Astrocyte of the hippocampus (primary cell): ENCODE results near the gene CNIH4.

Experiments
- DNase-seq: peaks from one replicate; pipeline ENCODE4 v3.0.0; 2011; ENCODE audit warnings: low read depth, low spot score

CNIH4 gene

DNA sequence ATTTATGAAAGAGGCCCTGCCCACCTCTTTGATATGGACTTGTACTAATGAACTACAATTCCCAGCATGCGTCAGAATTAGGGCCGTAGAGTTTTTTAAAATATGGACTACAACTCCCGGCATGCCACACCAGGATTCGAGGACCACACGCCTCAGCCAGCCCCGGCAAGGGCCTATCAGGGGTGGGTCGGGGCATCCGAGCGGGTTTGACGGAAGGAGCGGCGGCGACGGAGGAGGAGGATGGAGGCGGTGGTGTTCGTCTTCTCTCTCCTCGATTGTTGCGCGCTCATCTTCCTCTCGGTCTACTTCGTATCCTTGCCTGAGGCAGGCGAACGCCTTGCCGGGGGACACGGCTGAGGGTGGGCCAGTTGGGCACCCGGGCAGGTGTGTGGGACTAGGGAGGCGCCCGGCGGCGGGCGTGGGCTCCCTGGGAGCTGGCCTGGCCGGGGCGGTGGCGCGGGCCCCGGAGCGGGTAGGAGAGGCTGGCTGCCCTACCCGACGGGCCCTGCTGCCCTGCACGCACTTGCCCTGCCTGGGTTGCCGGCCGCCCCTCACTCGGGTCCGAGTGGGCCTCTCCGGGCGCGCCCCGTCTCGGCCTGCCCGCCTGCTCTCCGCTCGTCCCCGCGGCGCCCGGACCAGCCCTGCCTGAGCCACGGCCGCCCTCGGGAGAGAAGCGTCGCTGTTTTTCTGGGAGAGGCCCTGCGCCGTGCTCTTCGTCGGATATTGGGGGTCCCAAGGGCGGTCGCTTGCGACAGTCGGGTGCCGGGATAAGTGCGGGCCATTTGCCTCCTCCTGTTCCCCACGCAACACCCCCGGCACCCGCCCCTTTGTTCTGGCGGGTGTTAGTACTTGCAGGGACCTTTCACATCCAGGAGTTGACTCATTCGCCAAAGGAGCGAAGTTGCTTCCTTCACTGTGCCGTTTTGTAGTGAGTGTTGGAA, at the start of gene CNIH4:
Gene CNIH4, plus strand, starts transcription at position 195 of the 941 bp plus-strand sequence. Its CDS starts 46 bp downstream, at position 241.
- peak; percentile 97 for DNase-seq

DNA sequence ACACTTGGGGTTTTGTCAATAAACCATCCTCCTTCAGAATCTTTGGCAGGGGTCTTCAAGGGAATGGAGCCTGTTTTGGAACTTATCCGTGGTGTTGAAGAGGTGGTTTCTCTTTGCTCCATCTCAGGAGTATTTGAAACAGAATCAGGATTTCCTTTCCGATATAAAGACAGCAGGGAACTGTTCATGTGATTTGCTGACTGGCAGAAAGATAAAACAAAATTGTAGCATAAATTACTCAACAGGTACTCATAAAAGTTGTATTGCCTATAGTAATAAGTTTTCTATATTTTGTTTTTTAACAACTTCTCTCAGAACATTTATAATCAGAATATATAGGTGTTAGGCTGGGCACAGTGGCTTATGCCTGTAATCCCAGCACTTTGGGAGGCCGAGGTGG, 48.6 kb upstream of the CNIH4 start:
- no peak for DNase-seq

DNA sequence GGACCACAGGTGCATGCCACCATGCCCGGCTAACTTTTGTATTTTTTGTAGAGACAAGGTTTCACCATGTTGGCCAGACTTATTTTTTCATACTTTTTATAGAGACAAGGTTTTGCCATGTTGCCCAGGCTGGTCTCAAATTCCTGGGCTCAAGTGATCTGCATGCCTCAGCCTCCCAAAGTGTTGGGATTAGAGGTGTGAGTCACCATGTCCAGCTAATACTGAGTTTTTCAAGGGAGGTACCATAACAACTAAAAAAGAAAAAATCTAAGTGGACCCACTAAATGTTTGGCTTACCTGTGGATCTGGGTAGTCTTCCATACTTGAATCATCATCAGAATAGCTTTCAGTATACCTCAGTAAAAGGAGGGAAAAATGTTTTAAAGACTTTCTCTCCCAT, 45.2 kb upstream of the CNIH4 start:
- peak; percentile 38 for DNase-seq

DNA sequence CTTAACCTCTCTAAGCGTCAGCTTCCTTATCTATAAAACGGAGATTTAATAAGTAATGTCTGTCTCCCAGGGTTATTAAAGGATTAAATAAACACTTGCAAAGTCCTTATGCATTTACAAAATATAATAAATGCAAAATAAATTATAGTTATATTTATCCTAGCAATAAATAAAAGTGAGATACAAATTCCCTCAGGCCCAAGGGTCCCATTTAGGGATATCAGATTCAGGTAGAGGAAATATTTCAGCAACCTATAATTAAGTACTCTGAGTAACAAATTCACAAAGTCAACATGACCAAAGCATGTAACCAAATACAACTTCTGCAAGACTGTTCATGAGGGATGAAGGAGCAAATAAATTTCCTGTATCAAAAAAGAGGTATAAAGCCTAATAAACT, 44.7 kb upstream of the CNIH4 start:
- no peak for DNase-seq

DNA sequence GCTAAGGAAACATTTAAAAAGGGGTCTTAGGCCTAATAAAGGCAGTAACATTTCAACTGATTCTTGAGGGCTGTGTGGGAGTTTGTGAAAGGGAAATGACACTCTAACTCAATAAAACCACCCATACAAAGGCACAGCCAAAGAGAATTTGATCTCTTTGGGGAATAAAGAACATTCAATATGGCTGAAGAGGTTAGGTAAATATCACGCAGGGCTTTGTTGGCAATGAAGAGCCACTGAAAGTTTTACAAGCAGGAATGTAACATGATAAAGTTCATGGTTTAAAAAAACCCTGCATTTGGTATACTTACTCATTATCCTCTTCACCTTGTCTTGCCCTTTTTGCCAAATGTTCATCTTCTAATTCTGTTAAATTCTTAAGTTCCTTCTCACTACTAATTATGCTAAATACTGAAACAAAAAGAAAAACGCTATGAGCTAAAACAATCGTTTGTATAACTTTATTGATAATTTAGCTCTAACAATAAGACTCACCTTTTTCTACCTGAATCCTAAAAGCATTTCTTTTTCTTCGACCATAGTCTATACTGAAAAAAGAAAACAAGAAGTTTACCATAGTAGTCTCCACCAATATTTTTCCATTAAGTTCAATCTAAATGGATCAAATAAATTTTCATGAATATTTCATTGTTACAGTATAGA, 39.2 kb upstream of the CNIH4 start:
- no peak for DNase-seq

DNA sequence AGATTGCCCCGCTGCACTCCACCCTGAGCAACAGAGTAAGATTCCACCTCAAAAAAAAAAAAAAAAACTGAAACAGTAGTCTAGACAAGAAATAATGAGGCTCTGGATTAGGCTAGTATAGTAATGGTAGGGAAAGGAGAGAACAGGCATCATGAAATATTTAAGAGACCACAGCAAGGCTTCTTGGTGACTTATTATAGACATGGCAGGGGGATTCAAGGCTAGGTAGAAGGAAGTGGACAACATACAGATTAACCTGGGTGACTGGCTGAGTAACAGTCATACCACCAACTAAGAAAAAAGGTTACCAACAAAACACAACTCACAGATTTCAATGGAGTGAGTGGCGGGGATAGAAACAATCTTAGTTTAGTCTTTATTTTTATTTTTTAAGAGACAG, 35.0 kb upstream of the CNIH4 start:
- DNase-seq = no peak

DNA sequence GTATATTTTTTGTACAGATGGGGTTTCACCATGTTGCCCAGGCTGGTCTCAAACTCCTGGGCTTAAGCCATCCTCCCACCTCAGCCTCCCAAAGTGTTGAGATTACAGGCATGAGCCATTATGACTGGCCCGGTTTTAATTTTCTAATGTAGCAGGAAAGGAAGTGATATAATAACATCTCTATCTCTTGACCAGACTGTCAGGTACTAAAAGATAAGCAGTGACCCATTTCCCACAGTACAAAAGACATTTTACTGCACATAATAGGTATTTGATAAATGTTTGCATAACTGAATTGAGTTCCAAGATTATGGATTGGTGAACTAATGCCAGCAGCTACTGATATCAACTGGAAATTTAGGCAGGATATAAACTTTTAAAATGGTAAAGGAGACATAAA, 30.7 kb upstream of the CNIH4 start:
- DNase-seq = no peak

DNA sequence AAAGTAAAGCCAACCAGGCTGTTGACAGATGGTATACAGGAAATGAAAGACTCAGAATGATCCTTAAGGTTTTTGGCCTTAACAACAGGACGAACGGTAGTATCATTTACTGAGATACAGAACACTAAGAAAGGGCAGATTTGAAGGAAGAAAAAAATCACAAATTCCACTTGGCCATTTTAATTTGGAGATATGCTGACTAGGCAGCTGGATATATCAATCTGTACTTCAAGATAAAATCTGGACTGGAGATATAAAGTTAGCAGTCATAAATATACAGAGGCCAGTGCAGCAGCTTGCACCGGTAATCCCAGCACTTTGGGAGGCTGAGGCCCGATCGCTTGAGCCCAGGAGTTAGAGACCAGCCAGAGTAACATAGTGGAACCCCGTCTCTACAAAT, 28.0 kb upstream of the CNIH4 start:
- DNase-seq = no peak

DNA sequence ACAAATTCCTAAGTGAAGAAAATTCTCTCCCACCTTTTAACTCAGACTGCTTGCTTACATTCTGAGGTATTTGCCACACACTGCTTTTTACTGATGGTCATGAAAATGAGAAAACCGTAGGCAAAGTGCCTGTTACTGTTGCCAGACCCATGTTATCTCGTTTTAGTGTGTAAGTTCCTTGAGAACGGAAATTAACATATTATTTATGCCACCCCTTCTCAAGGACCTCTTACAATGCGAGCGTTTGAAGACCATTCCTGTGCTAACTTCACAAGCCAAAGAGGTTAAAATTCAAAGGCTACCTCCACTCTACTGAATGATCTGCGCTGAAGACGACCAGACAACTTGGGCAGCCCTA, 27.2 kb upstream of the CNIH4 start:
- DNase-seq = no peak

DNA sequence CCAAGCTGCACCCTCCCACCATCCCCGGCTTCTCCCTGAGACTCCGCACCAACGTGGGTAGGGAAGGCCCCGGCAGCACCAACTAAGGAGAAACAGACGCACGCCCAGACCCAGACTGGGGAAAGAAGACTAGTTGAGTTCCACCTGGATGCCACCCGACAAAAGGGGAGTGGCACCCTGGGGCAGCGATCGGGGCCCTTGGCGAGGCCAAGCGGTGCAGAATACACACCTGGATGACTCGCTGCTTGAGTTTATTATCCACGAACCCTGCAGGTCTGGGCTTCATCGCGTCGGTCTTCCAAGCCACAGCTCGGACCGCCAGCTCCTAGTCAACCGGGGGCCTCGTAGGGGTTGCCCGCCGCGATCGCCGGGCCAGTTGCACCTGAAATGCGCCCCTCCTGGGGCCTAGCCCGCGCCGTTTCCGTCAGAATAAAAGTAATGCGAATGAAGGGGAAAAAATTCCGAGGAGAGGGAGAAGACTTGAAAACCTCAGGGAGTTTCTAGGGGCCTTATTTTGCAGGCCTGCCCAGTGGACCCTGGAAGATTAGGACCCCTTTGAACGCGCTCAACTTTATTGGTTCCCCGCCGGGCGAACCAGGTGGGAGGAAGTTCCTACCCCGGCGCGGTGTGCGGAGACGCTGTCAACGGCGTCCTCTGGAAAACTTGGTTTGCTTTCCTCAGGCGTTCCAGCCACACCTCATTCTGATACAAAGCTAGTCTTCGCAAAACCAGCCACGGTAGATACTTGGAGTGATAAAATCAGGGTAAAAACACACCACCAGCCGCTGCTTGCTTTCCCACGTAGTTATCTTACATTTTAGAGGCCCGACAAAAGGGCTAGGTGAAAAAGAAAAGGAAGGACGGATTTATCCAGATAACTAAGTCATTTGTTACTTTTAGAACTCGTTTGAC, 26.6 kb upstream of the CNIH4 start, which contains the start of gene NVL:
Gene NVL, minus strand, starts transcription at position 331 of the 912 bp plus-strand sequence. Its CDS starts 45 bp downstream, at position 286.
- DNase-seq = peak; percentile 94

DNA sequence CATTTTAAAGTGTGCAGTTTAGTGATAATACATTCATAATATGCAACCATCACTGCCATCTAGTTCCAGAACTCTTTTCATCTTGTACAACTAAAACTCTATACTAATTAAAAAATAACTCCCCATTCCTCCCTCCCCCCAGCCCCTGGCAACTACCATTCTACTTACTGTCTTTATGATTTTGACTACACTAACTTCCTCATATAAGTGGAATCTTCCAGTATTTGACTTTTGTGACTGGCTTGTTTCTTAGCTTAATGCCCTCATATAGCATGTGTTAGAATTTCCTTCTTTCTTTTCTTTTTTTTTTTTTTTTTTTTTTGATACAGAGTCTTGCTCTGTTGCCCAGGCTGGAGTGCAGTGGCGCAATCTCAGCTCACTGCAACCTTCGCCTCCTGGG, 25.4 kb upstream of the CNIH4 start:
- DNase-seq = no peak

DNA sequence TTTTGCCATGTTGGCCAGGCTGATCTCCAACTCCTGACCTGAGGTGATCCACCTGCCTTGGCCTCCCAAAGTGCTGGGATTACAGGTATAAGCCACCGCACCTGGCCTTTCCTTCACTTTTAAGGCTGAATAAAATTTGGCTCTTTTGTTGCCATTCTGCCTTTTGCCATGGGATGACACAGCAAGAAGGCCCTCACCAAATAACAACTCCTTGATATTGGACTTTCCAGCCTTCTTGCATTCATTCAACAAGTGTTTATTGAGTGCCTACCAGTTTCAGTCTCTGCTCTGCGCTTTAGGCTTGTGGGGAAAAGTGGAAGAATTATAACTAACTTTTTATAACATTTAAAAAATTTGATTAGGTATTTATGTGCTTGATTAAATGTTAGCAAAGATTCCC, 24.9 kb upstream of the CNIH4 start:
- no peak for DNase-seq

DNA sequence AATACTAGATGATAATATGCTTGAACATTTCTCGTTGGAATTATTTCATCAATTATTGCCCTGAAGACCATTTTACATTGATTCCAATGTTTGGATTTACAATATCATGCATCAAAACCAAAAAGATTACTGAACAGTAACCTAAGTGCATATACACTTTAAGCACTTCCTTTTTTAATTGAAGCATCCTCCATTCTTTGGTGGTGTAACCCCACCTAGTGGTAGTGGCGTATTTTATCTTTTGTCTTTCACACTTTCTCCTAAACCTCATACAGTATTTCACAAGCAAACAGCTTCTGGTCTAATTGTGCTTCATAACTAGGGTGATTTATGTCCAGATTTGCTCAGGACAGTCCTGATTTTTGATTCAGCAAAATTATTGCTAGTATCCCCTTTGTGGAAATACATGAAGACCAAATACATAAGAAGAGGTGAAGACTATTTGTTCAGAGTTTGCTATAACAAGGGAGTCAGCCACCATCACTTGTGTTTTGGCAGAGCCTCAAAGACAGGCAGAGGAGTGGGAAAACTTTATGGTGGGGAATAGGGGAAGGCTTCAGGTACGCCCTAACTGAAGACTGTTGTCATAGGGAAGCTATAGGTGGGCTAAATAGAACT, 23.3 kb upstream of the CNIH4 start:
- peak; percentile 73 for DNase-seq

DNA sequence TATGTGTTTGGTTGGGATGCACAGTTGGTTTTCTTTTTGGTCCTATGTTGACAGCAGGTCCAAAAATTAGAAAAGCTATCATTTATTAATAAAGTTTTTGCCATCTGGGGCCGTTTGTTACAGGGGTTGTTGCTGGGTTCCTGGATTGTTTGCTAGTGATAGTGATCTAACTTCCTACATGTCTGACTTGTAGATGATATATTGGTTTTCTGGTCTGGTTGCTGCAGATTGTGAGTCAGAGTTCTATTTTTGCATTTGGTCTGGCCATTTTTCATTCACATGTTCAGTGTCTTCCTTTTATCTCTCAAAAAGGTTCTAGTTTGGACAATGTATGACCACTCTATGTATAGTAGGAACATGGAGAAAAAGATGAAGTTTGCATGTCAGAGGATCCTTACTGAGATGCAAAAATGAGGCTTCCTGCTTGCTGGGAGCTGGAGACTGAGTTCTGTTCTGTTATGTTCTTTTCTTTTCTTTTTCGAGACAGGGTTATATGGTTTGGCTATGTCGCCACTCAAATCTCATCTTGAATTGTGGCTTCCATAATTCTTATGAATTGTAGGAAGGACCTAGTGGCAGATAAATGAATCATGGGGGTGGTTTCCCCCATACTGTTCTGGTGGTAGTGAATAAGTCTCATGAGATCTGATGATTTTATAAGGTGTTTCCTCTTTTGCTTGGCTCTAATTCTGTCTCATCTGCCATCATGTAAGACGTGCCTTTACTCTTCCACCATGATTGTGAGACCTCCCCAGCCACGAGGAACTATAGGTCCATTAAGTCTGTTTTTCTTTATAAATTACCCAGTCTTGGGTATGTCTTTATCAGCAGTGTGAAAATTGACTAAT, 22.5 kb upstream of the CNIH4 start:
- DNase-seq = no peak

DNA sequence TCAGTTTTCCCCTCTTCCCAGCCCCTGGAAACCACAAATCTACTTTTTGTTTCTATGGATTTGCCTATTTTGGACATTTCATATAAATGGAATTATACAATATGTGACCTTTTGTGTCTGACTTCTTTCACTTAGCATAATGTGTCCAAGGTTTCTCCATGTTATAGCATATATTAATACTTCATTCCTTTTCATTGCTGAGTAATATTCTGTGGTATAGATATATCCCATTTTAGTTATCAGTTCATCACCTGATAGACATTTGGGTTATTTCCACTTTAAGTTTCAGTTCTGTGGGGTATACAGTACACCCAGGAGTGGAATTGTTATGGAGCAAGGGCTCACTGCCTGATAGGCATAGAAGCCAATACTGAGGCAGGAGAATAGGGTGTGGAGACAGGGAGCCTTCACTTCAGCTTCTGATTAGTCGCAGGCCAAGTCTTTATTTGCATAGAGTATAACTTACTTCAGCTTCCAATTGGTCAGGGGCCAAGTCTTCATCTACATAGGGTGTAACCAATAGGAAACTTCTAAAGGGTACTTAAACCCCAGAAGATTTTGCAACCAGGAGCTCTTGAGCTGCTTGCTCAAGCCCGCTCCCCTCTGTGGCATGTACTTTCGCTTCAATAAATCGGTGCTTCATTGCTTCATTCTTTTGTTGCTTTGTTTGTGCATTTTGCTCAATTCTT, 18.4 kb upstream of the CNIH4 start:
- no peak for DNase-seq

DNA sequence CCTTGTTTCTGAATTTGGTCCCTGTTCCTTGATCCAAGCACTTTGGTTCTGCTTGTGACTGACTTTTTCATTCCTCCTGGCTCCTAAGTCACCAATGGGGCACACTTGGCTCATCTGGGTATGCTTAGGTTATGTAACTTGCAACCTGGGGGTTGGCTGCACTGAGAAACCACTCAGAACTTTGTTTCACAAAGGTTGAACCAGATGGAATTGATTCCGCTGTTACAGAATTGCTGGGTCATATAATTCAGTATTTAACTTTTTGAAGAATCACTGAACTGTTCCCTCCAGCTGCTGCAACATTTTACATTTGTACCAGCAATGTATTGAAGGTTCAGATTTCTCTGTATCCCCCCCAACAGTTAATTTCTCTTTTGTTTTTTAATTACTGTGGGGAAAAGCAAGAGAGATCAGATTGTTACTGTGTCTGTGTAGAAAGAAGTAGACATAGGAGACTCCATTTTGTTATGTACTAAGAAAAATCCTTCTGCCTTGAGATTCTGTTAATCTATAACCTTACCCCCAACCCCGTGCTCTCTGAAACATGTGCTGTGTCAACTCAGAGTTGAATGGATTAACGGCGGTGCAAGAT, 17.1 kb upstream of the CNIH4 start:
- no peak for DNase-seq

DNA sequence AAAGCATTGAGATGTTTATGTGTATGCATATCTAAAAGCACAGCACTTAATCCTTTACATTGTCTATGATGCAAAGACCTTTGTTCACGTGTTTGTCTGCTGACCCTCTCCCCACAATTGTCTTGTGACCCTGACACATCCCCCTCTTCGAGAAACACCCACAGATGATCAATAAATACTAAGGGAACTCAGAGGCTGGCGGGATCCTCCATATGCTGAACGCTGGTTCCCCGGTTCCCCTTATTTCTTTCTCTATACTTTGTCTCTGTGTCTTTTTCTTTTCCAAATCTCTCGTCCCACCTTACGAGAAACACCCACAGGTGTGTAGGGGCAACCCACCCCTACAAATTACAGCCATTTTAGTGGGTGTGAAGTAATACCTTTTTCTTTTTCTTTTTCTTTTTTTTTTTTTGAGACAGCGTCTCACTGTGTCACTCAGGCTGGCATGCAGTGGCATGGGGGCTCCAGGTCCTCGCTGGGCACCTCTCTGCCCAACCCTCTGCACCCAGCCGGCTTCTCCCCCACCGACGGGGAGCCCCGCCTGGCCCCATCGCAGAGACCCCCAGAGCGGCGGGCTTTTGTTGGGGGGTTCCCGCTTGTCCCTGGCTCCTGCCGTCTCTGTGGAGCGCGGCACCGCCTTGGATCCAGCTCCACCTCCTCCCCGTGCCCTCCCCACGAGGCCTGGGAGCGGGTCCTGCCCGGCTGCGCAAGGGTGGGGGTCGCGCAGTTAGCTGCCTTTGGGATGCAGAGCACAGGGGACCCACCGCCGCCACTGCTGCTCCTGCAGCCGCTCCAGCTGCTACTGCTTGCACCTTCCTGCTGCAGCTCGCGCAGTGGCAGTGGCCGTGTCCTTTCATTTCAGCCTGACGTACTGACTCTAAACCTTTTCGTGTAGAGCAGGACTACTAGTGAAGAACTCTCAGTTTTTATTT, 16.0 kb upstream of the CNIH4 start:
- peak; percentile 33 for DNase-seq

DNA sequence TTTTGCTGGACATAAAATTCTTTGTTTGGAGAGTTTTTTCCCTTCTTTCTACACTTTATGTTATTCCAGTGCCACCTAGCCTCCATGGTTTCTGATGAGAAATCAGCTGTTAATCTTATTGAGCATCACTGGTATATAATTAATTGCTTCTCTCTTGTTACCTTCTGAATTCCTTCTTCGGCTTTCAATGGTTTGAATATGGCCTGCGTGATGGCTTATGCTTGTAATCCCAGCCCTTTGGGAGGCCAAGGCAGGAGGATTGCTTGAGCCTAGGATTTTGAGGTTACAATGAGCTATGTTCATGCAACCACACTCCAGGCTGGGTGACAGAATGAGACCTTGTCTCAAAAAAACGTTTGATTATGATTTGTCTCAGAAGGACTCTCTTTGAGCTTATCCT, 13.0 kb upstream of the CNIH4 start:
- peak; percentile 5 for DNase-seq
